Stimulated activated naive CD8-positive, alpha-beta T cell treated with anti-CD3 and anti-CD28 coated beads, Interleukin-15, Interleukin-2, amounts not matched to agents 100 ng/mL and 50 ng/mL, for 24 hours (primary cell): ENCODE data around the gene CHD3.
"Not testable (repeated sequence)": the region's sequence is repeated elsewhere in the genome, so short reads cannot be mapped to it uniquely, and the experiment has no call there.

Source experiments
- H3K27ac Mint-ChIP-seq: one replicate; pipeline ENCODE4 v1.8.0; 2021; ENCODE audit warnings: mild to moderate bottlenecking, mixed read lengths
- H3K27me3 Mint-ChIP-seq: one replicate; pipeline ENCODE4 v1.8.0; 2021; ENCODE audit warnings: mixed read lengths
- H3K36me3 Mint-ChIP-seq: one replicate; pipeline ENCODE4 v1.8.0; 2021; ENCODE audit warnings: low read depth, mixed read lengths
- H3K4me1 Mint-ChIP-seq: one replicate; pipeline ENCODE4 v1.8.0; 2021; ENCODE audit warnings: low read depth, mixed read lengths
- H3K4me3 Mint-ChIP-seq: one replicate; pipeline ENCODE4 v1.8.0; 2021; ENCODE audit warnings: mild to moderate bottlenecking, mixed read lengths
- H3K9me3 Mint-ChIP-seq: one replicate; pipeline ENCODE4 v1.8.0; 2021; ENCODE audit warnings: mixed read lengths

CHD3 gene

GRCh38 chr17:7944326-7944725 is 55.7 kb downstream of the CHD3 start:
- H3K4me1 Mint-ChIP-seq = no peaks in the 10 kb centered on the region
- H3K27me3 Mint-ChIP-seq = no peaks in the 10 kb centered on the region
- no peaks in the 10 kb centered on the region for H3K9me3 Mint-ChIP-seq
- H3K36me3 Mint-ChIP-seq = peaks cover 80% of the 10 kb centered on the region
- no peak overlapping the region for H3K27ac Mint-ChIP-seq
- no peak overlapping the region for H3K4me3 Mint-ChIP-seq

GRCh38 chr17:7945651-7946050 is 57.1 kb downstream of the CHD3 start:
- Mint-ChIP-seq H3K9me3 (no peaks in the 10 kb centered on the region), H3K27ac (no peak overlapping the region), H3K4me3 (no peak overlapping the region), H3K27me3 (no peaks in the 10 kb centered on the region), H3K4me1 (peaks cover 7% of the 10 kb centered on the region), H3K36me3 (peaks cover 83% of the 10 kb centered on the region)

- Mint-ChIP-seq H3K9me3 (no peaks in the 10 kb centered on the region), H3K36me3 (peaks cover 75% of the 10 kb centered on the region), H3K27ac (no peak overlapping the region), H3K4me3 (no peak overlapping the region), H3K27me3 (no peaks in the 10 kb centered on the region), H3K4me1 (peaks cover 12% of the 10 kb centered on the region)
These were observed 57.9 kb downstream of the CHD3 start for GRCh38 chr17:7946441-7946840.

GRCh38 chr17:7947651-7948050 is 59.1 kb downstream of the CHD3 start:
- Mint-ChIP-seq H3K4me3 (no peak overlapping the region), H3K9me3 (no peaks in the 10 kb centered on the region), H3K27me3 (no peaks in the 10 kb centered on the region), H3K27ac (peak overlapping the region; percentile 54), H3K36me3 (peaks cover 74% of the 10 kb centered on the region), H3K4me1 (peaks cover 19% of the 10 kb centered on the region)

- no peak overlapping the region for H3K27ac Mint-ChIP-seq
- H3K4me1 Mint-ChIP-seq = peaks cover 19% of the 10 kb centered on the region
- no peaks in the 10 kb centered on the region for H3K27me3 Mint-ChIP-seq
- H3K9me3 Mint-ChIP-seq = no peaks in the 10 kb centered on the region
- no peak overlapping the region for H3K4me3 Mint-ChIP-seq
- peaks cover 47% of the 10 kb centered on the region for H3K36me3 Mint-ChIP-seq
These were observed 62.0 kb downstream of the CHD3 start for GRCh38 chr17:7950578-7950977.

GRCh38 chr17:7951143-7951792 is 62.7 kb downstream of the CHD3 start:
- H3K4me1 Mint-ChIP-seq = peaks cover 19% of the 10 kb centered on the region
- no peaks in the 10 kb centered on the region for H3K27me3 Mint-ChIP-seq
- peak overlapping the region; percentile 62 for H3K27ac Mint-ChIP-seq
- peaks cover 40% of the 10 kb centered on the region for H3K36me3 Mint-ChIP-seq
- no peaks in the 10 kb centered on the region for H3K9me3 Mint-ChIP-seq
- H3K4me3 Mint-ChIP-seq = peak overlapping the region; percentile 2

GRCh38 chr17:7953266-7953665 is 64.7 kb downstream of the CHD3 start:
- Mint-ChIP-seq H3K36me3 (peaks cover 24% of the 10 kb centered on the region), H3K4me1 (peaks cover 19% of the 10 kb centered on the region)
- not testable (repeated sequence) for H3K9me3 Mint-ChIP-seq, H3K27ac Mint-ChIP-seq, H3K4me3 Mint-ChIP-seq, H3K27me3 Mint-ChIP-seq

GRCh38 chr17:7955414-7956227 is 67.0 kb downstream of the CHD3 start:
- Mint-ChIP-seq H3K4me1 (peaks cover 12% of the 10 kb centered on the region), H3K27ac (no peak overlapping the region), H3K4me3 (no peak overlapping the region), H3K36me3 (peaks cover under 1% of the 10 kb centered on the region), H3K9me3 (no peaks in the 10 kb centered on the region), H3K27me3 (no peaks in the 10 kb centered on the region)

- Mint-ChIP-seq H3K9me3 (no peaks in the 10 kb centered on the region), H3K4me3 (no peak overlapping the region), H3K36me3 (no peaks in the 10 kb centered on the region), H3K27ac (no peak overlapping the region), H3K27me3 (peaks cover under 1% of the 10 kb centered on the region), H3K4me1 (peaks cover 7% of the 10 kb centered on the region)
These were observed 67.8 kb downstream of the CHD3 start for GRCh38 chr17:7956228-7956965.

- Mint-ChIP-seq H3K9me3 (no peaks in the 10 kb centered on the region), H3K4me3 (no peak overlapping the region), H3K36me3 (no peaks in the 10 kb centered on the region), H3K27me3 (peaks cover 9% of the 10 kb centered on the region), H3K27ac (no peak overlapping the region), H3K4me1 (no peaks in the 10 kb centered on the region)
These were observed 71.1 kb downstream of the CHD3 start for GRCh38 chr17:7959503-7960253.

GRCh38 chr17:7961421-7961820 is 72.8 kb downstream of the CHD3 start:
- Mint-ChIP-seq H3K27me3 (peaks cover 9% of the 10 kb centered on the region), H3K4me1 (no peaks in the 10 kb centered on the region), H3K4me3 (no peak overlapping the region), H3K9me3 (no peaks in the 10 kb centered on the region), H3K36me3 (no peaks in the 10 kb centered on the region), H3K27ac (no peak overlapping the region)
